Activated CD8-positive, alpha-beta memory T cell treated with anti-CD3 and anti-CD28 coated beads, Interleukin-2, amount 50 U/mL, for 24 hours (primary cell): ENCODE results near the gene FRMD3.

ENCODE experiments used
- DNase-seq: peaks from one replicate; pipeline ENCODE4 v3.0.0-alpha.2; 2020; ENCODE audit errors: extremely low read depth

FRMD3 gene

DNA sequence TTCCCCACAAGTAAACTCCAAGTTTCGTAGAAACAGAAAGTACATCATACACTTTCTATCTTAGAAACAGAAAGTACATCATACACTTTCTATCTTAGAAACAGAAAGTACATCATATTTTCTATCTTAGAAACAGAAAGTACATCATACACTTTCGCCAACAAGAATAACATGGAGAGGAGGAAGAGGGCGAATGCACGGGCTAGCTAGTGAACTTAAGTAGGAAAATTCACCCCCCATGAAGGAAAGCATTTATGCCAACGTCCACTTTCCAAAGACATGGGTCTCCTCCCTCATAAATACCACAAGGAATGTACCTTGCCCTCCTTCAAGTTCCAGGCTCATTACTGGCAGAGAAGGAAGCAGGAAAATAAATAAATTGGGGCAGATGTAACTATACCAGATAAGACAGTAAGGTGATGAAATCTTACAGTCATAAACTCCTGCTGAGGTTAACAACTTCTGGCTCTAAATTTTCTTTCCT lies 64.7 kb downstream of the FRMD3 start:
- DNase-seq: no peak

- no peak for DNase-seq
Measured at GRCh38 chr9:83472764-83473163, 65.4 kb downstream of the FRMD3 start.

DNA sequence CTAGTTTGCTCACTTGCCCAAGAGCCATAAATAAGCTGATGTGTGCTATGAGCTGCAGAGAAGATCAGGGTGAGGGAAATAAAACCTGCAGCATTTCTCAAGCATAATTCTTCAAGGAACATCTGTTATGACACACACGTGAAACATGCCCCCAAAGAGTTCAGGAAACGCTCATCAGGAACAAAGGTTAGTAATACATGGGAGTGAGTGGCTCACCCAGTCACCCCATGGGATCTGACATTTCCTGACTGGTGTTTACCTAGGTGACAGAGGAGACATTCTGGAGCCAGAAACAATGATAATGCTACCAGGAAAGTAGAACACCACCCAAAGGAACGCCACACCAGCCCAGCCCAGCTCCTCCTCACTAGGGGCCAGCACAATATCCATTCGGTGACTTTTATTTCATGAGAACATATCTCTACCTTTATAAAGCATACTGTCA lies 66.0 kb downstream of the FRMD3 start:
- DNase-seq: no peak

DNA sequence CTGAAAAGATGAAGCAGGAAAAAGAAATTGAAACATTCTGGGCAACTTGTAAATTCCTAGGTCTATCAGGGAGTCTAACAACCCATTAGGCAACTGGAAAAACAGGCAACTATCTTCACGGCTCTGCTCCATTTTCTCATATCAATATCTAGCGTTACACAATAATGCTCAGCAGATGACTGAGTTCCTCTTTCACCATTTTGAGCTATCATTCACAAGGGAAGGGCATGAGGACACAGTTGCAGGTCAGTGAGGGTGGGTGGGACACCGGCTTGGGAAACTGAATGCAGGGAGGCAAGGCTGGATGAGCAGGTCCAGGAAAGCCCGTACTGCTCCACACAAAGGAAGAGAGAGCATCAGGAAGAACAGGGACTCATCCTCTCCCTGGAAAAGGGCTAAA lies 67.0 kb downstream of the FRMD3 start:
- no peak for DNase-seq

DNA sequence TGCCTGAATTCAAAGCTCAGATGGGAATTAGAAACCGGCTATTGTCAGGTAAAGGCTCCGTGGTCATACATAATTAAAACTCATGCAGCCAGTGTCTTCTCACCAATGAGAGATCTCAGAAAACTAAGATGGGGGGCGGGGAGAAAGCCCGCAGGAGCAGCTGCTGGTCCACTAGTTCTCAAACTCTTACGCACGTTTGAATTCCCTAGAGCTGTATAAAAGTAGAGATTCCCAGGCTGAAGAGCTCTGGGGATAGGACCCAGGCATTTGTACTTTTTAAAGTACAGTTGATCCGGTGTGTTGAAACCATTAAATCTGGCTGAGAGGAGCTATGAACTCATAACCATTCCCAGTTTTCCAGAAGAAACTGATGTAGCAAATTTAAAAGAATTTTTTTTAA lies 68.5 kb downstream of the FRMD3 start:
- DNase-seq: no peak

- no peak for DNase-seq
Measured at GRCh38 chr9:83468821-83469220, 69.4 kb downstream of the FRMD3 start.

DNA sequence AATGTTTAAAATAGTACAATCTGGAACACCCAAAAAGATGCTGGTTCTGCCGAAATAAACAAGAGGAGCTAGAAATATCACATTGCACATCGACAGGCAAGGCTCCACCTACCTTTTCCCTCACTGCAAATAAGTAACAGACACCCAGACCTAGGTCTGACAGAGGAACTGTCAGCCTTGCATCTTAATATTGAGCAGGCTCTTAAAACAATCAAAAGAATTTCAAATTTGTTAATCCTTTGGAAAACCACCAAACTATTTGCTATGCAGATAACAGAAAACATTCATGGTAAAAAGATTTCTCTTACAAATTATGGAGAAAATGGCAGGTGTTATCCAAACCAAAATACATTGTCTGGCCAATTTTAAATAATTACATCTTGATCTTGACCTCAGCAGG lies 71.3 kb downstream of the FRMD3 start:
- DNase-seq: no peak

DNA sequence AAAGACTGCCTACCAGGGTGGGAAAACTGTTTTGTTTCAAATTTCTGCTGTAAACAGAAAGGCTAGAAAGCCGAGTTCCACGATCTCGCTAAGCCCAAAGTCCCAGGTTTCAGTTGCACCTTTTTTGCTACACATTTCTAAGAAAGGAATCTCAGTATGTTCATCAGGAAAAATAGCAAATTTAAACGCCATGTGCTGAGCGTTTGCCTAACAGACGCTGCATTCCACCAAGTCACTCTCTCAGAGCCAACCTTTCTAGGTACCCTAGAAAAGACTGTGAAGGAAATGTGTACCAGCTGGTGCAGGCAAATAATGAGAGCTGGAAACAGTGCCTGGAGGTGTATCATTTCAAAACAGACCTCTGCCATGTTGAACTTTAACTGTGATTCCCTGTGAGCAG lies 71.8 kb downstream of the FRMD3 start:
- DNase-seq: no peak

GRCh38 chr9:83459830-83460229 lies 78.4 kb downstream of the FRMD3 start:
- DNase-seq: no peak

DNA sequence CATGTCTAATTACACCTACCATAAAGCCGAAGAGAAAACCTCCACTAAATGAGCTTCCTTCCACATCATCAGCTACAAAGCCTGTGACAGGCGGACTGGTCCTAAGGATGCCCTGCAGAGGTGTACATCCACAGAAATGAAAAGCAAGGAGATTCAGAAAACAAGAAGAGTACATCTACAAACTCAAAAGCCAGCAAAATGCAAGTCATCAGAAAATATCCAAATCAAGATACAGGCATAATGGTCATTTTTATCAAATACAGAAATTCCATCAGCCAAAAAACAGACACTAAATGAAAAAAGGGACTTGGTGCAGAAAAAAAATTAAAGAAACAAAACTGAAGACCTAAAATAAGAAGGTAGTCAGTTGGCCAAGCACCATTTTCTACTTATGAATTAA lies 79.7 kb downstream of the FRMD3 start:
- DNase-seq: no peak

GRCh38 chr9:83457005-83457404 lies 81.2 kb downstream of the FRMD3 start:
- no peak for DNase-seq

- DNase-seq: no peak
Measured at GRCh38 chr9:83456226-83456625, 82.0 kb downstream of the FRMD3 start.

DNA sequence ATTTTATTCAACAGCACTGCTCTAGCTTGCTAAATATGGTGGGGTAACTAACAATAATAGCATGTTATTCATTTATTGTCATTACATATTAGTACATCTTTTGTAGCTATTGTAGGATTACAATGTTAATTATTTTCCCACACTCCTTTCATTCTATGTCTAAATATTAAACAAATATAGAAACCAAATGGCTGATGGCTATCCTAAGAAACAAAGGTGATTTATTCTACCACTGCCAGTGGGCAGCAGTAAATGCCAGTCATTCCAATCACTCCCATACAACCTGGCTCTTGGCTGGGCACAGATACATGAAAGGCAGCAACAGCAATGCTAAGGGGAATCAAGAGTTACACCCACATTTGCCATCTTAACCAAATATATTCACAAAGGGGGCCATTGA lies 84.1 kb downstream of the FRMD3 start:
- no peak for DNase-seq

- no peak for DNase-seq
Measured at GRCh38 chr9:83451308-83451707, 86.9 kb downstream of the FRMD3 start.

DNA sequence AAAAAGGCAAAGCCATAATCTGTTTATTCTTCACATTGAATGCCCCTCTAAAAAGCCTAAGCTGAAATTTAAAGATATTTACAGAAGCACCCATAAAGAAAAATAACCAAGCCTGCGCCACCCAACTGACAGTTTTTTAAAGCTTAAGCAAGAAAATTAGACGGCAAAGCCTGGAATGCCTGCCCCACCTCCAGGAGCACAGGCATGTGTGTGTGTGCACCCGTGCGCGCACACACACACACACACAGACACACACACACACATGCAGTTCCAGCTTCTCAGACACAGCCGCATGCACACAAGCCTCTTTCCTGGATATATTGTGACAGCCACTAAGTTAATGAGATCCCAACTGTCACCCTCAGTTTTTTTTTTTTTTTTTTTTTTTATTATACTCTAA lies 88.2 kb downstream of the FRMD3 start:
- no peak for DNase-seq

DNA sequence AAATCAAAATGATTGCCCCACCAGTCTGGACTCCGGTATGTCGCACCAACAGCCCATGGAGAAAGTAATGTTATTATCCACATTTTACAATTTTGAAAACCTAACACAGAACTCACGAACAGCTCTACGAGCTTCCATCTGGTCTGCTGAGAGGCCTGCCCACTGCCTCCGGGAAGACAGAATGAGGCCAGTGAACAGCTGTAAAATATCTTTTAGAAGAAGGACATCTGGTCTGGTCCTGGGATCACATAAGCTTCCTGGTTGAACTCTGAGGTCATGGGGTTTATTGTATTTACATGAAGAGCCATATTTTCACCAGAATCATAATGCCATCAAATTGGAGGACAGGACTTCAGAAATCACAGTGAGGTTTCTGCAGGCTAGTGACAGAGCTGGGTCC lies 89.0 kb downstream of the FRMD3 start:
- DNase-seq: no peak

DNA sequence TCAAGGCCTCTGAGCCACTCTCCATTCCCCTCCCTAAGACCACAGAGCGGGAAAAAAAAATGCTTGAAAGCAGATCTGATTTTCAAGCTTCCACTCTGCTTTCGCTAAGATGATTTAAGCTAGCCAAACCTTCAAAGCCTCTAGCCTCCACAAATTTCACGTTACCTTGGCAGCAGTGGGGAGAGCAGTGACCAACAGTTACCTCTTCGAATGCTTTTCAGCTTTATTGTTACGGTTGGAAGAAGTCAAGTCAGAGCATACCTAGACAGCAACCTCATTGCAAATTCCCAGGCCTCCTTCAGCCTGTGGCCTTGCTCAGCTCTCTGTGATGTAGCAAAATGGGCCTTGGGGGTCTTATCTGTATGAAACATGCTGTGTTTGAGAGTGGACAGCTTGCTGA lies 89.6 kb downstream of the FRMD3 start:
- DNase-seq: no peak

- no peak for DNase-seq
Measured at GRCh38 chr9:83447351-83447750, 90.8 kb downstream of the FRMD3 start.

GRCh38 chr9:83445703-83446265 lies 92.4 kb downstream of the FRMD3 start:
- DNase-seq: no peak

DNA sequence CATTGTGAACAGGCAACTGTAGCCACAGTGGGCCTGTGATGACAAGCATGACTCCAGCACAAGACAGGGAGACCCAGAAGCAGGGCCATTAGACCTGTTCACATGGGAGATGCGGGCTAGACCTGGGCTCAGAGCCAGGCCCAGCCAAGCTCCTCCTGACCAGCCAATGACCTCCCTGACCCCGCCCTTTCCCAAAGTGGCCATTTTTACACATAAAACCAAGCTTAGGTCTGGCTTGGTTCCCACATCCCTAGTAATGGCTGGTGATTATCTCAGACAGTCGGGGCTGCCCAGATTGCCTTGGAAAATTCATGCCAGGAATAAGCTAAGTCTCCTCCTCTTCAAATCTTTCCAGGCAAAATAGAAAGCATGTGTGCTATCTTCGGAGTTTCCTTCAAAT lies 94.1 kb downstream of the FRMD3 start:
- DNase-seq: no peak

- no peak for DNase-seq
Measured at GRCh38 chr9:83441390-83441789, 96.8 kb downstream of the FRMD3 start.

- no peak for DNase-seq
Measured at GRCh38 chr9:83440641-83441040, 97.6 kb downstream of the FRMD3 start.

DNA sequence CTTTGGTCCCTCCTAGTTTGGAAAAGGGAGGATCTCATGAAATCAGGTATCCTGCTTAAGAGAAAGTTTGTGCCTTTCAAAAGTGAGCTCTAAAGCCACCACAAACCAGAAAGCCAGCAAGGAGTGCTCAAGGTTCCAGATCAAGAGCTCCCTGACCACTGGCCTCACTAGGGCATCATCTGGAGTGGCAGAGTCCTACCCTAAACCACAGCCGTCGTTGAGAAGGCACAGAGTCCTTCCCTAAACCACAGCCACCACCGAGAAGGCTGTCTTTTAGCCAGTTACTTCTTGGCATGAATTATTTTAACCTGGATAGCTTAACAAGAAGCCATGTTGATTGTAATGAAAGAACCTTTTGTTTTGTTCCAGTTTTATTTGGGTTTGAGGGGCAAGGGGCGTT lies 102.9 kb downstream of the FRMD3 start:
- DNase-seq: no peak

- no peak for DNase-seq
Measured at GRCh38 chr9:83434254-83434653, 103.9 kb downstream of the FRMD3 start.
